ENCODE results near the gene DZIP3.

DZIP3 gene

GRCh38 chr3:108589081-108589997, at the start of gene DZIP3, which contains the start of gene CIP2A:
Gene DZIP3 (plus strand): TSS chr3:108589722. CDS start chr3:108605407, 15,685 bp downstream.
Gene CIP2A (minus strand): TSS chr3:108589438. CDS start chr3:108589375, 63 bp downstream.
- DNase-seq, result peak; percentile 99

- DNase-seq, result no peak
Measured at GRCh38 chr3:108546247-108546646, 43.3 kb upstream of the DZIP3 start.

GRCh38 chr3:108546692-108547091, 42.8 kb upstream of the DZIP3 start:
- DNase-seq, result no peak

GRCh38 chr3:108548304-108548703, 41.2 kb upstream of the DZIP3 start:
- no peak for DNase-seq

- no peak for DNase-seq
Measured at GRCh38 chr3:108548886-108549285, 40.6 kb upstream of the DZIP3 start.

- DNase-seq, result peak; percentile 55
Measured at GRCh38 chr3:108552267-108553159, 37.0 kb upstream of the DZIP3 start.

- DNase-seq, result no peak
Measured at GRCh38 chr3:108554229-108554628, 35.3 kb upstream of the DZIP3 start.

- DNase-seq, result no peak
Measured at GRCh38 chr3:108554913-108555571, 34.5 kb upstream of the DZIP3 start.

- DNase-seq, result no peak
Measured at GRCh38 chr3:108555966-108556581, 33.4 kb upstream of the DZIP3 start.

- no peak for DNase-seq
Measured at GRCh38 chr3:108562565-108562964, 27.0 kb upstream of the DZIP3 start.

GRCh38 chr3:108564564-108564963, 25.0 kb upstream of the DZIP3 start:
- no peak for DNase-seq

- DNase-seq, result no peak
Measured at GRCh38 chr3:108565506-108565905, 24.0 kb upstream of the DZIP3 start.

- DNase-seq, result no peak
Measured at GRCh38 chr3:108566599-108566998, 22.9 kb upstream of the DZIP3 start.

- DNase-seq, result peak; percentile 3
Measured at GRCh38 chr3:108569336-108569735, 20.2 kb upstream of the DZIP3 start.

- no peak for DNase-seq
Measured at GRCh38 chr3:108578064-108578463, 11.5 kb upstream of the DZIP3 start.

- no peak for DNase-seq
Measured at GRCh38 chr3:108588601-108589000, 921 bp upstream of the DZIP3 start.

GRCh38 chr3:108589998-108590323, 439 bp downstream of the DZIP3 start:
- no peak for DNase-seq

GRCh38 chr3:108590460-108590859, 938 bp downstream of the DZIP3 start:
- no peak for DNase-seq

- no peak for DNase-seq
Measured at GRCh38 chr3:108595321-108595720, 5.8 kb downstream of the DZIP3 start.

- DNase-seq, result no peak
Measured at GRCh38 chr3:108598375-108598774, 8.9 kb downstream of the DZIP3 start.

- DNase-seq, result no peak
Measured at GRCh38 chr3:108599677-108600409, 10.3 kb downstream of the DZIP3 start.
